K562 (cell line): Measurements from ENCODE around the gene GHITM. TPM values are rescaled to one million over a fixed set of nuclear protein-coding genes. Genes with fewer than 3 reads are reported as not detected.

Experiments used
- CBX5 ChIP-seq: IDR thresholded peaks from 2 replicates; pipeline ENCODE4 v1.6.1; 2014; ENCODE audit warnings: low read depth, borderline replicate concordance
- ESRRA ChIP-seq: fragments of 450-650 bp; IDR thresholded peaks from 2 replicates; pipeline ENCODE4 v1.6.1; 2014; ENCODE audit warnings: low read depth, mild to moderate bottlenecking, moderate library complexity, borderline replicate concordance
- MAFG ChIP-seq: fragments of 450-650 bp; conservative IDR thresholded peaks from 2 replicates; pipeline ENCODE4 v1.6.1; 2016; ENCODE audit warnings: missing genetic modification characterization, missing compliant biosample characterization
- MAZ ChIP-seq, 2 experiments: fragments of 450-650 bp in 1 of 2; sonication (generic) in 1 of 2; formaldehyde crosslinking; IDR thresholded peaks in 1 of 2; conservative IDR thresholded peaks in 1 of 2; 2 replicates each; pipeline versions ENCODE4 v1.4.0 to v1.5.0; 2020; ENCODE audit warnings: mild to moderate bottlenecking in 1 of 2, missing genetic modification reagents in 1 of 2
- PPARD ChIP-seq: fragments of 250-450 bp; sonication (Bioruptor Pico); IDR thresholded peaks from 2 replicates; pipeline ENCODE4 v1.8.0; 2022; ENCODE audit warnings: inconsistent platforms, mild to moderate bottlenecking, moderate library complexity
- RBM17 ChIP-seq: fragments of 200-400 bp; formaldehyde crosslinking; IDR thresholded peaks from 2 replicates; pipeline ENCODE4 v1.6.1; 2017; ENCODE audit warnings: low read depth, mild to moderate bottlenecking, low read length, borderline replicate concordance
- SRSF9 ChIP-seq: fragments of 200-400 bp; formaldehyde crosslinking; IDR thresholded peaks from 2 replicates; pipeline ENCODE4 v1.6.1; 2017; ENCODE audit warnings: low read depth, low read length, borderline replicate concordance
- ZNF24 ChIP-seq: fragments of 450-650 bp; IDR thresholded peaks from 2 replicates; pipeline ENCODE4 v1.6.1; 2016
- ZNF551 ChIP-seq: fragments of 250-450 bp; sonication (Bioruptor Pico); IDR thresholded peaks from 2 replicates; pipeline ENCODE4 v1.5.0; 2021; ENCODE audit warnings: mild to moderate bottlenecking, moderate library complexity
- ZSCAN32 ChIP-seq: fragments of 450-650 bp; formaldehyde crosslinking; IDR thresholded peaks from 2 replicates; pipeline ENCODE4 v1.4.0; 2020; ENCODE audit warnings: mild to moderate bottlenecking, moderate library complexity
- polyA plus RNA-seq, 8 experiments: library from polyadenylated mRNA; depleted of rRNA in 4 of 8; stranded (reverse) in 5 of 8; unstranded in 3 of 8; fragments of >200 nt; fragmentation: Nextera tagmentation in 2 of 8; fragmentation: Illumina TruSeq in 1 of 8; extraction: Ambion mirVana in 2 of 8; extraction: Trizol in 1 of 8; gene quantifications; 2 replicates each; pipeline versions ENCODE4 v1.2.1 to v1.2.3, GENCODE V29; 2011 to 2014; ENCODE audit warnings: inconsistent platforms in 1 of 8, missing spikeins in 1 of 8
- total RNA-seq, 7 experiments: library from RNA; depleted of rRNA in 6 of 7; stranded (reverse); fragments of >200 nt in 6 of 7; fragmentation: Illumina TruSeq in 2 of 7; extraction: Trizol in 2 of 7; gene quantifications; 2 replicates each; pipeline versions ENCODE4 v1.2.1 to v1.2.3, GENCODE V29; 2011 to 2021; ENCODE audit warnings: low replicate concordance in 1 of 7
- TF ChIP-seq, protein P1 (sequence below): sonication (generic); formaldehyde crosslinking; IDR thresholded peaks from 2 replicates; pipeline ENCODE4 v1.8.0; 2023; ENCODE audit warnings: missing genetic modification reagents, mild to moderate bottlenecking, borderline replicate concordance
- TF ChIP-seq, protein P2 (sequence below), 2 experiments: IDR thresholded peaks in 1 of 2; conservative IDR thresholded peaks in 1 of 2; 2 replicates each; pipeline ENCODE4 v1.6.1; 2016; ENCODE audit warnings: low read depth in 2 of 2, mild to moderate bottlenecking in 1 of 2, missing compliant biosample characterization in 1 of 2, missing genetic modification characterization in 1 of 2, moderate library complexity in 1 of 2
- TF ChIP-seq, protein P3 (sequence below): sonication (generic); formaldehyde crosslinking; IDR thresholded peaks from 2 replicates; pipeline ENCODE4 v1.8.1; 2023; ENCODE audit warnings: mild to moderate bottlenecking, missing genetic modification reagents, moderate library complexity
- TF ChIP-seq, protein P4 (sequence below): fragments of 450-650 bp; formaldehyde crosslinking; IDR thresholded peaks from 2 replicates; pipeline ENCODE4 v1.4.0; 2022; ENCODE audit warnings: missing genetic modification characterization

The GHITM gene
- total and polyA plus RNA-seq, 9 of the 15 experiments (the other 6 are each of a cell fraction or from before 2014, with no cell fraction given), result 322 to 1,258 (median 386) TPM

DNA sequence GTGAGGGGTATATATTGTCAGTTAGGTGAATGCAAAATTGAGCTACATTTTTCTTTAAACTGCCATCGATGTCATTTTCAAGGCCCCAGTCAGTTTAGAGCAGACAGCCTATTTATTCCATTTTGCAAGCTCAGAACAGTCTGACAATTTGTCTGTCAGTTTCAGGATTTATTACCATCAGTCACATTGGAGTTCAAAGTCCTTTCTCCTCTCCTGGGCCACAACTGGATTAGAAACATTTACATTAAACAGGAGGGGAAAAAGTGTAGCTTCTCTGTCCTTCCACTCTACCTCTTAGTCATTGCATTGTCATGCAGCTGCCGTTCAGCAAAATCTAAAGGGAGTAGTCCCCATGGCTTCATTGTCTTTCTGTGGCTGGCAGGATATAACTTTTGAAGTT is 3.5 kb upstream of the GHITM start (continued):
- TF ChIP-seq, protein P1, sequence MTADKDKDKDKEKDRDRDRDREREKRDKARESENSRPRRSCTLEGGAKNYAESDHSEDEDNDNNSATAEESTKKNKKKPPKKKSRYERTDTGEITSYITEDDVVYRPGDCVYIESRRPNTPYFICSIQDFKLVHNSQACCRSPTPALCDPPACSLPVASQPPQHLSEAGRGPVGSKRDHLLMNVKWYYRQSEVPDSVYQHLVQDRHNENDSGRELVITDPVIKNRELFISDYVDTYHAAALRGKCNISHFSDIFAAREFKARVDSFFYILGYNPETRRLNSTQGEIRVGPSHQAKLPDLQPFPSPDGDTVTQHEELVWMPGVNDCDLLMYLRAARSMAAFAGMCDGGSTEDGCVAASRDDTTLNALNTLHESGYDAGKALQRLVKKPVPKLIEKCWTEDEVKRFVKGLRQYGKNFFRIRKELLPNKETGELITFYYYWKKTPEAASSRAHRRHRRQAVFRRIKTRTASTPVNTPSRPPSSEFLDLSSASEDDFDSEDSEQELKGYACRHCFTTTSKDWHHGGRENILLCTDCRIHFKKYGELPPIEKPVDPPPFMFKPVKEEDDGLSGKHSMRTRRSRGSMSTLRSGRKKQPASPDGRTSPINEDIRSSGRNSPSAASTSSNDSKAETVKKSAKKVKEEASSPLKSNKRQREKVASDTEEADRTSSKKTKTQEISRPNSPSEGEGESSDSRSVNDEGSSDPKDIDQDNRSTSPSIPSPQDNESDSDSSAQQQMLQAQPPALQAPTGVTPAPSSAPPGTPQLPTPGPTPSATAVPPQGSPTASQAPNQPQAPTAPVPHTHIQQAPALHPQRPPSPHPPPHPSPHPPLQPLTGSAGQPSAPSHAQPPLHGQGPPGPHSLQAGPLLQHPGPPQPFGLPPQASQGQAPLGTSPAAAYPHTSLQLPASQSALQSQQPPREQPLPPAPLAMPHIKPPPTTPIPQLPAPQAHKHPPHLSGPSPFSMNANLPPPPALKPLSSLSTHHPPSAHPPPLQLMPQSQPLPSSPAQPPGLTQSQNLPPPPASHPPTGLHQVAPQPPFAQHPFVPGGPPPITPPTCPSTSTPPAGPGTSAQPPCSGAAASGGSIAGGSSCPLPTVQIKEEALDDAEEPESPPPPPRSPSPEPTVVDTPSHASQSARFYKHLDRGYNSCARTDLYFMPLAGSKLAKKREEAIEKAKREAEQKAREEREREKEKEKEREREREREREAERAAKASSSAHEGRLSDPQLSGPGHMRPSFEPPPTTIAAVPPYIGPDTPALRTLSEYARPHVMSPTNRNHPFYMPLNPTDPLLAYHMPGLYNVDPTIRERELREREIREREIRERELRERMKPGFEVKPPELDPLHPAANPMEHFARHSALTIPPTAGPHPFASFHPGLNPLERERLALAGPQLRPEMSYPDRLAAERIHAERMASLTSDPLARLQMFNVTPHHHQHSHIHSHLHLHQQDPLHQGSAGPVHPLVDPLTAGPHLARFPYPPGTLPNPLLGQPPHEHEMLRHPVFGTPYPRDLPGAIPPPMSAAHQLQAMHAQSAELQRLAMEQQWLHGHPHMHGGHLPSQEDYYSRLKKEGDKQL (CRISPR knock-in tag), result no peak
- no peak for TF ChIP-seq ZNF551
- TF ChIP-seq MAZ (CRISPR knock-in tag; conservative IDR thresholded peaks at IDR 0.05 in 1 of 2, IDR thresholded peaks at IDR 0.05 in 1 of 2), result no peak
- no peak for TF ChIP-seq CBX5
- TF ChIP-seq, protein P2, sequence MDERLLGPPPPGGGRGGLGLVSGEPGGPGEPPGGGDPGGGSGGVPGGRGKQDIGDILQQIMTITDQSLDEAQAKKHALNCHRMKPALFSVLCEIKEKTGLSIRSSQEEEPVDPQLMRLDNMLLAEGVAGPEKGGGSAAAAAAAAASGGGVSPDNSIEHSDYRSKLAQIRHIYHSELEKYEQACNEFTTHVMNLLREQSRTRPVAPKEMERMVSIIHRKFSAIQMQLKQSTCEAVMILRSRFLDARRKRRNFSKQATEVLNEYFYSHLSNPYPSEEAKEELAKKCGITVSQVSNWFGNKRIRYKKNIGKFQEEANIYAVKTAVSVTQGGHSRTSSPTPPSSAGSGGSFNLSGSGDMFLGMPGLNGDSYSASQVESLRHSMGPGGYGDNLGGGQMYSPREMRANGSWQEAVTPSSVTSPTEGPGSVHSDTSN (CRISPR knock-in tag; IDR thresholded peaks at IDR 0.05; ENCODE audit: low read depth), result no peak
- TF ChIP-seq, protein P2 (tag; conservative IDR thresholded peaks at IDR 0.05; ENCODE audit: low read depth), result peak; percentile 80
- TF ChIP-seq, protein P3, sequence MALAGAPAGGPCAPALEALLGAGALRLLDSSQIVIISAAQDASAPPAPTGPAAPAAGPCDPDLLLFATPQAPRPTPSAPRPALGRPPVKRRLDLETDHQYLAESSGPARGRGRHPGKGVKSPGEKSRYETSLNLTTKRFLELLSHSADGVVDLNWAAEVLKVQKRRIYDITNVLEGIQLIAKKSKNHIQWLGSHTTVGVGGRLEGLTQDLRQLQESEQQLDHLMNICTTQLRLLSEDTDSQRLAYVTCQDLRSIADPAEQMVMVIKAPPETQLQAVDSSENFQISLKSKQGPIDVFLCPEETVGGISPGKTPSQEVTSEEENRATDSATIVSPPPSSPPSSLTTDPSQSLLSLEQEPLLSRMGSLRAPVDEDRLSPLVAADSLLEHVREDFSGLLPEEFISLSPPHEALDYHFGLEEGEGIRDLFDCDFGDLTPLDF, result no peak
- no peak for TF ChIP-seq ESRRA
- TF ChIP-seq, protein P4, sequence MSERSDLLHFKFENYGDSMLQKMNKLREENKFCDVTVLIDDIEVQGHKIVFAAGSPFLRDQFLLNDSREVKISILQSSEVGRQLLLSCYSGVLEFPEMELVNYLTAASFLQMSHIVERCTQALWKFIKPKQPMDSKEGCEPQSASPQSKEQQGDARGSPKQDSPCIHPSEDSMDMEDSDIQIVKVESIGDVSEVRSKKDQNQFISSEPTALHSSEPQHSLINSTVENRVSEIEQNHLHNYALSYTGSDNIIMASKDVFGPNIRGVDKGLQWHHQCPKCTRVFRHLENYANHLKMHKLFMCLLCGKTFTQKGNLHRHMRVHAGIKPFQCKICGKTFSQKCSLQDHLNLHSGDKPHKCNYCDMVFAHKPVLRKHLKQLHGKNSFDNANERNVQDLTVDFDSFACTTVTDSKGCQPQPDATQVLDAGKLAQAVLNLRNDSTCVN, result no peak
- no peak for TF ChIP-seq PPARD (CRISPR knock-in tag)
- no peak for TF ChIP-seq ZSCAN32 (CRISPR knock-in tag)
- TF ChIP-seq SRSF9, result no peak
- 0 out of 2 replicates have a peak, but pooled peaks have one; percentile 6 for TF ChIP-seq MAFG (tag)
- no peak for TF ChIP-seq ZNF24
- no peak for TF ChIP-seq RBM17
